Measurements from ENCODE around the gene TFCP2. TPM values are rescaled to one million over a fixed set of nuclear protein-coding genes. Genes with fewer than 3 reads are reported as not detected.
"Not testable (repeated sequence)": the region's sequence is repeated elsewhere in the genome, so short reads cannot be mapped to it uniquely, and the experiment has no call there.

TFCP2 gene
- total RNA-seq, 2 donors from 2014 or later, result 24.4 to 30.9 TPM

GRCh38 chr12:51082561-51083125, 90.3 kb downstream of the TFCP2 start:
- DNase-seq, result peak; percentile 39
- intact Hi-C loops (cut with DNase I), result no loop called here
- Histone ChIP-seq H3K27me3 (no peaks in the 10 kb centered on the region), H3K9me3 (no peaks in the 10 kb centered on the region), H3K27ac (peak overlapping the region; percentile 89), H3K9ac (ENCODE audit: low read depth in 2 of 2, low read length in 2 of 2) (peak overlapping the region; percentile 86 to 97), H3K4me3 (peak overlapping the region; percentile 84), H3K36me3 (no peaks in the 10 kb centered on the region), H3K4me1 (peaks cover 7% of the 10 kb centered on the region)
- no peak for TF ChIP-seq CTCF (IDR thresholded peaks at IDR 0.05)

- no peak for DNase-seq
- no peak overlapping the region for H3K27ac ChIP-seq
- no peak for TF ChIP-seq CTCF (IDR thresholded peaks at IDR 0.05)
- H3K4me3 ChIP-seq, result no peak overlapping the region
- H3K4me1 ChIP-seq, result peaks cover 7% of the 10 kb centered on the region
- H3K27me3 ChIP-seq, result no peaks in the 10 kb centered on the region
- H3K9ac ChIP-seq (ENCODE audit: low read depth in 2 of 2, low read length in 2 of 2), result no peak overlapping the region
- no peaks in the 10 kb centered on the region for H3K36me3 ChIP-seq
- intact Hi-C loops (cut with DNase I), result no loop called here
- no peaks in the 10 kb centered on the region for H3K9me3 ChIP-seq
Observed at GRCh38 chr12:51081421-51081820, 91.5 kb downstream of the TFCP2 start.

DNA sequence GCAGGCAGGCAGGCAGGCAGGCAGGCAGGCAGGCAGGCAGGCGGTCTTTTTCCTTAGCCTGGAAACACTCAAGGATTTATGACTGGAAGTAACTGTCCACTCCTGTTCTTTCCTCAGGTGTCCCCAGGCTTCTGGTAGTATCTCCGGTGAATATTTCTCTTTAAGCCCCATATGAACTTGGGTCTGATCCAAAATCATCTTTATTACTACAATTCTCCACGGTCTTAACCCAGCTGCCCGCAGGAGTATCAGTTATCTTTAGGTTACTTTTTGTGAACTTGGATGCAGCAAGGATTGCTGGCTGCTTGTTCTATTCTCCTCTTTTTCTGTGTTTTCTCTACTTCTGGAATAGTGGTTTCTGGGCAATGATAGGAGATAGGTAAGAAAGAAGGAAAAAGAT, 92.8 kb downstream of the TFCP2 start:
- Histone ChIP-seq H3K27ac (no peak overlapping the region), H3K4me3 (no peak overlapping the region), H3K4me1 (peaks cover 7% of the 10 kb centered on the region), H3K9me3 (no peaks in the 10 kb centered on the region), H3K27me3 (no peaks in the 10 kb centered on the region), H3K9ac (ENCODE audit: low read depth in 2 of 2, low read length in 2 of 2) (no peak overlapping the region), H3K36me3 (no peaks in the 10 kb centered on the region)
- intact Hi-C loops (cut with DNase I), result no loop called here
- no peak for TF ChIP-seq CTCF (IDR thresholded peaks at IDR 0.05)
- DNase-seq, result no peak

GRCh38 chr12:51078866-51079265, 94.1 kb downstream of the TFCP2 start:
- H3K27ac ChIP-seq; H3K4me3 ChIP-seq; H3K27me3 ChIP-seq; DNase-seq; intact Hi-C loops (cut with DNase I); H3K36me3 ChIP-seq; H3K9ac ChIP-seq (ENCODE audit: low read depth in 2 of 2, low read length in 2 of 2); H3K4me1 ChIP-seq; H3K9me3 ChIP-seq: not testable (repeated sequence)

GRCh38 chr12:51078346-51078745, 94.6 kb downstream of the TFCP2 start:
- H3K36me3 ChIP-seq; H3K27ac ChIP-seq; H3K27me3 ChIP-seq; H3K9me3 ChIP-seq; H3K4me1 ChIP-seq; DNase-seq; H3K4me3 ChIP-seq; H3K9ac ChIP-seq (ENCODE audit: low read depth in 2 of 2, low read length in 2 of 2); intact Hi-C loops (cut with DNase I): not testable (repeated sequence)

- Histone ChIP-seq H3K27ac (no peak overlapping the region), H3K9ac (ENCODE audit: low read depth in 2 of 2, low read length in 2 of 2) (no peak overlapping the region), H3K36me3 (no peaks in the 10 kb centered on the region), H3K4me1 (peaks cover 7% of the 10 kb centered on the region), H3K27me3 (no peaks in the 10 kb centered on the region), H3K4me3 (no peak overlapping the region), H3K9me3 (no peaks in the 10 kb centered on the region)
- DNase-seq, result no peak
- TF ChIP-seq CTCF (IDR thresholded peaks at IDR 0.05), result no peak
- intact Hi-C loops (cut with DNase I), result no loop called here
Observed at GRCh38 chr12:51077930-51078329, 95.0 kb downstream of the TFCP2 start.
